Hepatic stellate cell (primary cell): ENCODE measurements around the gene CCNB3.

ENCODE experiments used
- DNase-seq: peaks from one replicate; pipeline ENCODE4 v3.0.0; 2011; ENCODE audit warnings: low spot score

Gene CCNB3

DNA sequence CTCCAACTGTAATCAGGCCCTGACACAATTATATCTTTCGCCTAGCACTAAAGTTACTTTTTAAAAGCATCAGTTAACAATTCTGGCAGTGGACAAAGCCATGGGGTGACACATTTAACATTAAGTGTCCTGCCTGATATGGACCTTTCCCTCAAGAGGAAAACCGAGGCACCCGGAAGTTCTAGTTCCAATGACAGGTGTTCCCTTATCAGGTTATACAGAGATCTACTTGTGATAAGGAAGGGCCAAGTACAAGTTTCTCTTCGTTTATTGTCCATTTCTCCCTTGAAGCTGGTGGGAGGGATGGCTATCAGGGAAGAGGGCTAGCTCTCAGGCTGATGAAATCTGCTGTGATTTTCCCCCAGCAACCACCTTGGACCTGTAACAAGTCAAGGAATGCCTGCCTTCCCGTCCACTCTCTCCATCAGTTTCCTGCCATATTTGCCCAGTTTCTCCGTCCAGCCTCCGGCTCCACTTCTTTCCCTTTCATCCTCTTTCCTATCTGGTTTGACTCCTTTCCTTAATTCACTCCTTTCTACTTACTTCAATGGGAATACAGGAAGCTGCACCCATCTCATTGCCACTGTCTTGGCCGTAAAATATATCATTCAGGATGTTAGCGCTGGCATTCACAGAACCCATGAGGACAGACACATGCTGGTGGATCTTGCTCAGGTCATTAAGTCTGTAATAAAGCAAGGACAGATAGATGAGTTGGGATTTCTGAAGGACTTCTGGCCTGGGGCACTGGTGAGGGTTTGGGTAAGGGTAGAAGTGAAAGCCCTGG lies 171.1 kb downstream of the CCNB3 start:
- no peak for DNase-seq

DNA sequence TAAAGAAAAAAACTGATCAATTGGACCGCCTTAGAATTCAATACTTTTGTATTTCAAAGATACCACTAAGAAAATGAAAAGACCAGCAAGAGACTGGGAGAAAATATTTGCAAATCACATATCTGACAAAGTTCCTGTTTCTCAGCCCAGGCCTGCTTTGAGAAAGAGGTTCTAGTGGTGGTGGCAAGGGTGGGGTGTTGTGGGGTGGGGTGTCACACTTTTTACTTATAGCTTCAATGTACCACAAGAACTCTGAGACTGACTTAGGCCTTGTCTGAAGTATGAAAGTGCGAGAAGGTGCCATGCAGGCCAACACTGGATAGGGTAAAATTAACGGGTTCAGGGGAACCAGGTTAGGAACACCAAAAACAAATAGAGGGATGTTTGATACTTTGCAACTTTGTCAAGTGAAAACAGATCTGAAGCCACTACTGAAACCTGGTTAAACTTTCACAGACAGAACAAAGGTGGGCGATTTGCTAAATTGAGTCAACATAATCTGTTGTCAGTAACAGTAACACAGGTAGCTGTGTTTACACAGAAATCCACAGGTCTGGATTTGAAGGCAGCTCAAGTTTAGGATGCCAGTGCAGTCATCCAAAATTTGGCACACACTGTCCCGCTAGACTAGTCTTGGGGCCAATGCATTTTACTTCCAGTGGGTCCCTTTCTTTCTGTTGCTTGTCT lies 177.3 kb downstream of the CCNB3 start:
- no peak for DNase-seq

DNA sequence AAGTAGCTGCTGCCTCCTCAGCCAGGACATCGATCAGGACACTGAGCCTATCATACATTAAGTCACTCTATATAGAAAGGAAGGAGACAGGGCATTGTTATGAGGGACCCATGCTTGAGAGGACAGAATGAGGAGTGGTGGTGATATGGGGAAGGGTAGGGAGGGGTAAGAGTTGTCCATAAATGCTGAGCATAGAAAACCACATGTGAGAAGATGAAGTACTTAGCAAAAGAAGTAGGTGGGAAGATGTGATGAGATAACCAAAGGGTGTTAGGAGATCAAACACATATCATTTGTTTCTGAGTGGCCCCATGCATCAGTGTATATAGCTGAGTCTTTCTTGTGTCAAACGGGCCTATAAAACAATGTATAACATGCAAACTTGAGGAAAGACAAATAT lies 182.0 kb downstream of the CCNB3 start:
- DNase-seq: no peak

DNA sequence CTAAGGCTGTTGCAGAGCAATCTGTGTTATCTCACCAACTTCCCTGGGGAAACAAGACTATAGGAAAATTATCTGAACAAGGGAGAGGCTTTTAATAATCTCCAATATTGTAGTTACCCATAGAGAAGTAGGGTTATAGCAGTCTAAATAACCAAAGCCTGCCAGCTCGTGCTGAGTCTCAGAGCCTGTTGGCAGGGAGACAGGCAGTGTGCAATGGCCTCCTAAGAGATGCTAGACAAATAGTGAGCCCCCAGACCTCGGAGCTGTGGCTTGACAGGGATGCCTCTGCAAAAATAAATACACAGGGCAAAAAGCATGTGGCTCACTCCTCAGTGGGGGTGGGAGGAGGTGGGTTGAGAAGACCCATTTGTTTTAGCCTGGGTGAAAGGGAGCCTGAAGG lies 189.3 kb downstream of the CCNB3 start:
- DNase-seq: no peak
